HG03097 (cell line): ENCODE data around the gene AUTS2.

Experiments used
- ATAC-seq: cut with Tn5 transposase; IDR thresholded peaks from one replicate; pipeline ENCODE4 v1.9.1; 2021; ENCODE audit not compliant: unreplicated experiment, low FRiP score

Gene AUTS2

GRCh38 chr7:70043015-70043538 is 444.8 kb downstream of the AUTS2 start:
- no peak for ATAC-seq

GRCh38 chr7:70044064-70044463 is 445.8 kb downstream of the AUTS2 start:
- no peak for ATAC-seq

GRCh38 chr7:70044525-70044924 is 446.2 kb downstream of the AUTS2 start:
- ATAC-seq: no peak

- ATAC-seq: no peak
Observed at GRCh38 chr7:70044981-70045380, 446.7 kb downstream of the AUTS2 start.

- ATAC-seq: no peak
Observed at GRCh38 chr7:70047384-70047783, 449.1 kb downstream of the AUTS2 start.

GRCh38 chr7:70047891-70048448 is 449.7 kb downstream of the AUTS2 start:
- ATAC-seq: no peak

- ATAC-seq: no peak
Observed at GRCh38 chr7:70051726-70052125, 453.5 kb downstream of the AUTS2 start.

GRCh38 chr7:70052691-70053090 is 454.4 kb downstream of the AUTS2 start:
- no peak for ATAC-seq

- no peak for ATAC-seq
Observed at GRCh38 chr7:70053421-70053820, 455.1 kb downstream of the AUTS2 start.

GRCh38 chr7:70053989-70054388 is 455.7 kb downstream of the AUTS2 start:
- no peak for ATAC-seq

- no peak for ATAC-seq
Observed at GRCh38 chr7:70056363-70056762, 458.1 kb downstream of the AUTS2 start.

- ATAC-seq: no peak
Observed at GRCh38 chr7:70060298-70061068, 462.2 kb downstream of the AUTS2 start.

GRCh38 chr7:70063371-70063770 is 465.1 kb downstream of the AUTS2 start:
- ATAC-seq: no peak

GRCh38 chr7:70063927-70064326 is 465.7 kb downstream of the AUTS2 start:
- ATAC-seq: no peak

- ATAC-seq: no peak
Observed at GRCh38 chr7:70066844-70067243, 468.6 kb downstream of the AUTS2 start.

GRCh38 chr7:70068531-70068930 is 470.3 kb downstream of the AUTS2 start:
- no peak for ATAC-seq

GRCh38 chr7:70069977-70070376 is 471.7 kb downstream of the AUTS2 start:
- ATAC-seq: no peak

GRCh38 chr7:70071766-70072165 is 473.5 kb downstream of the AUTS2 start:
- no peak for ATAC-seq

GRCh38 chr7:70072220-70072619 is 473.9 kb downstream of the AUTS2 start:
- ATAC-seq: no peak

GRCh38 chr7:70076325-70076724 is 478.1 kb downstream of the AUTS2 start:
- ATAC-seq: no peak

GRCh38 chr7:70082099-70082611 is 483.9 kb downstream of the AUTS2 start:
- ATAC-seq: no peak

- ATAC-seq: no peak
Observed at GRCh38 chr7:70091362-70091761, 493.1 kb downstream of the AUTS2 start.
